A673 (cell line): ENCODE data around the gene MT3.

Experiments used
- EZH2 ChIP-seq: fragments of 200-600 bp; sonication (generic); IDR thresholded peaks from 2 replicates; pipeline ENCODE4 v1.6.1; 2017; ENCODE audit warnings: borderline replicate concordance, low read depth, mild to moderate bottlenecking, mixed read lengths, antibody characterized with exemption, low read length; ENCODE audit not compliant: poor library complexity, severe bottlenecking
- TF ChIP-seq, protein P1 (sequence below): fragments of 300-800, 200-600 bp; sonication (generic); conservative IDR thresholded peaks from 2 replicates; pipeline ENCODE4 v1.5.1; 2017; ENCODE audit warnings: low read depth, mild to moderate bottlenecking, antibody characterized with exemption, low read length, moderate library complexity, mixed read lengths

DNA sequence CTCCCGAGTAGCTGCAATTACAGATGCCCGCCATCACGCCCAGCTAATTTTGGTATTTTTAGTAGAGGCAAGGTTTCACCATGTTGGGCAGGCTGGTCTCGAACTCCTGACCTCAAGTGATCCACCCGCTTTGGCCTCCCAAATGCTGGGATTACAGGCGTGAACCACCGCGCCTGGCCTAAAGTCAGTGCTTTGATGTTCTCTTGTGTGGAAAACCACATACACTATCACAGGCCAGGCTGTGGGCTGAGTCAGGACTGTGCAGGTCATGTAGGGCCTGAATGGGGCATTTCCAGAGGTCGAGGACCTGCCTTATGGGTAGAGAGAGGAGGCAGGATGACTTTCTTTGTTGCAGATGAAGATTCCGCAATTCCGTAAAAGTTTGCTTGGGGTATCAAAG is 5.1 kb upstream of the MT3 start:
- TF ChIP-seq, protein P1, sequence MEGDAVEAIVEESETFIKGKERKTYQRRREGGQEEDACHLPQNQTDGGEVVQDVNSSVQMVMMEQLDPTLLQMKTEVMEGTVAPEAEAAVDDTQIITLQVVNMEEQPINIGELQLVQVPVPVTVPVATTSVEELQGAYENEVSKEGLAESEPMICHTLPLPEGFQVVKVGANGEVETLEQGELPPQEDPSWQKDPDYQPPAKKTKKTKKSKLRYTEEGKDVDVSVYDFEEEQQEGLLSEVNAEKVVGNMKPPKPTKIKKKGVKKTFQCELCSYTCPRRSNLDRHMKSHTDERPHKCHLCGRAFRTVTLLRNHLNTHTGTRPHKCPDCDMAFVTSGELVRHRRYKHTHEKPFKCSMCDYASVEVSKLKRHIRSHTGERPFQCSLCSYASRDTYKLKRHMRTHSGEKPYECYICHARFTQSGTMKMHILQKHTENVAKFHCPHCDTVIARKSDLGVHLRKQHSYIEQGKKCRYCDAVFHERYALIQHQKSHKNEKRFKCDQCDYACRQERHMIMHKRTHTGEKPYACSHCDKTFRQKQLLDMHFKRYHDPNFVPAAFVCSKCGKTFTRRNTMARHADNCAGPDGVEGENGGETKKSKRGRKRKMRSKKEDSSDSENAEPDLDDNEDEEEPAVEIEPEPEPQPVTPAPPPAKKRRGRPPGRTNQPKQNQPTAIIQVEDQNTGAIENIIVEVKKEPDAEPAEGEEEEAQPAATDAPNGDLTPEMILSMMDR = no peak
- no peak for TF ChIP-seq EZH2
